Mononuclear cell (primary cell): ENCODE results near the gene MRPL45. TPM values are rescaled to one million over a fixed set of nuclear protein-coding genes. Genes with fewer than 3 reads are reported as not detected.
A peak's percentile ranks its signal among the peaks of the same experiment; 100 is the strongest.
"Not testable (repeated sequence)": the region's sequence is repeated elsewhere in the genome, so short reads cannot be mapped to it uniquely, and the experiment has no call there.

ENCODE experiments used
- H3K27me3 ChIP-seq: 2 replicates; pipeline ENCODE4 v1.6.0; 2011; ENCODE audit warnings: low read length, control low read depth; ENCODE audit not compliant: insufficient read depth
- H3K4me1 ChIP-seq: 2 replicates; pipeline ENCODE4 v1.5.1; 2011; ENCODE audit warnings: mild to moderate bottlenecking, low read length, control low read depth; ENCODE audit not compliant: insufficient read depth
- H3K4me3 ChIP-seq: 2 replicates; pipeline ENCODE4 v1.5.1; 2011; ENCODE audit warnings: mild to moderate bottlenecking, low read length, moderate library complexity
- H3K9me3 ChIP-seq: 2 replicates; pipeline ENCODE4 v1.5.1; 2011; ENCODE audit warnings: low read depth, mild to moderate bottlenecking, control low read depth, low read length
- total RNA-seq: library from RNA; depleted of rRNA; stranded (reverse); fragments of >200 nt; gene quantifications from one replicate; pipeline ENCODE4 v1.2.3, GENCODE V29; 2012

The MRPL45 gene
- total RNA-seq = 17.2 TPM

DNA sequence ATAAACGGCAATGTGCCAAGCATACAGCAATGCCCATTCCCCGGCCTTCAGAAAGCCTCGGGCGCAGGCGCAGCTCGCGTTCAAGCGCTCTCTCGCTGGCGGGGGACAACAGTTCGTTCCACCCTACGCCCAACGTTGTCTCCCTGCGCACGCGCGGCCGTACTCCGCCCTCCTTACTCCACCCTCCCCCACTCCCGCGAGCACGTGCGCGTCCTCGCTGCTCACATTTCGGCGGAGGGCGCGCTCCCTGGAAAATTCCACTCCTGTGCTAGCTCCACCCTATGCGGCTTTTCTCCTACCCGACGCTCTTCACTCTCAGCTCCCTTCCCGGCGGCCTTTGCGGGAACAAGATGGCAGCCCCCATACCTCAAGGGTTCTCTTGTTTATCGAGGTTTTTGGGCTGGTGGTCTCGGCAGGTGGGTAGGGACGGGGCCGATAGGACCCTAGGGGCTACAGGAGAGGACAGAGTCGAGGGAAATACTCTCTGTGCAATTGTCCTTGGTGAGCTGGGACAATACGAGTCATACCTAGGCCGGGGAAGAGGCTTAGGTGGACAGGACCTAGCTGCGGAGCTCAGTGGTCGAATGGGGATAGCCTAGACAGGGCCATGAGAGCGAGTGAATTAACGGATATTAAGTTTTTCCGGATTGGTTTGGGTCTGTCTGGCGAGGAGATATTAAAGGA lies at the start of gene MRPL45:
TSS of gene MRPL45 (plus strand) at position 335 of the 684 bp plus-strand sequence. CDS start at position 351, 16 bp downstream.
- H3K4me1 ChIP-seq, H3K27me3 ChIP-seq, H3K9me3 ChIP-seq: not testable (repeated sequence)
- peak within 1 kb of the TSS; percentile 50 for H3K4me3 ChIP-seq

DNA sequence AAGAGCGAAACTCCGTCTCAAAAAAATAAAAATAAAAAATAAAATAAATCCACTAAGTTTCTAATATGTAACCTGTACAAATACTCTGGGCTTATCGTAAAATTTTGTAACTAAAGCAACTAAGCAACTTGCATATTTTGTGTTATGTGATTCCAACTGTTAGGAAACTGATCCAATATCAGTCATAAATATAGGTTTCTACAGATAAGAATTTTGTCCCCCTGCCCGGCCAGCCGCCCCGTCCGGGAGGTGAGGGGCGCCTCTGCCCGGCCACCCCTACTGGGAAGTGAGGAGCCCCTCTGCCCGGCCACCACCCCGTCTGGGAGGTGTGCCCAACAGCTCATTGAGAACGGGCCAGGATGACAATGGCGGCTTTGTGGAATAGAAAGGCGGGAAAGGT lies 43.8 kb upstream of the MRPL45 start:
- H3K4me3 ChIP-seq = not testable (repeated sequence)

DNA sequence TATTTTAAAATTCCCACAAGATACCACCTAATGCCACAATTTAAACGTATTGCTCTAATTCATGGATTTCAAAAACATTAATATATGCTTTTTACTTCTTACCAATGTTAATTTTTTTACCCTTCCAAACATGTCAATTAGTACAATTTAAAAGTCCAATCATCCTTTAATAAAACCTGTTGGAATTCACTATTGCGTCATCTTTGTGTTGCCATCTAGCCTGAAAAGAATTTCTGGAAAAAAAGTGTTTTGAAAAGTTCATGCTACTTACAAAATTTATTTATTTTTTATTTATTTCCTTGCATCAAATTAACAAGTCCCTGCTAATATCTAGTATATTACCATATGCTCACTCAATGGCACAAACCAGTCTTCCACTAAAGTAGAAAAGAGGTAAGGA lies 42.6 kb upstream of the MRPL45 start:
- H3K27me3 ChIP-seq, H3K4me1 ChIP-seq, H3K4me3 ChIP-seq, H3K9me3 ChIP-seq: not testable (repeated sequence)

More for the DNA sequence above, 43.8 kb upstream of the MRPL45 start:
- not testable (repeated sequence) for H3K4me1 ChIP-seq, H3K9me3 ChIP-seq, H3K27me3 ChIP-seq

DNA sequence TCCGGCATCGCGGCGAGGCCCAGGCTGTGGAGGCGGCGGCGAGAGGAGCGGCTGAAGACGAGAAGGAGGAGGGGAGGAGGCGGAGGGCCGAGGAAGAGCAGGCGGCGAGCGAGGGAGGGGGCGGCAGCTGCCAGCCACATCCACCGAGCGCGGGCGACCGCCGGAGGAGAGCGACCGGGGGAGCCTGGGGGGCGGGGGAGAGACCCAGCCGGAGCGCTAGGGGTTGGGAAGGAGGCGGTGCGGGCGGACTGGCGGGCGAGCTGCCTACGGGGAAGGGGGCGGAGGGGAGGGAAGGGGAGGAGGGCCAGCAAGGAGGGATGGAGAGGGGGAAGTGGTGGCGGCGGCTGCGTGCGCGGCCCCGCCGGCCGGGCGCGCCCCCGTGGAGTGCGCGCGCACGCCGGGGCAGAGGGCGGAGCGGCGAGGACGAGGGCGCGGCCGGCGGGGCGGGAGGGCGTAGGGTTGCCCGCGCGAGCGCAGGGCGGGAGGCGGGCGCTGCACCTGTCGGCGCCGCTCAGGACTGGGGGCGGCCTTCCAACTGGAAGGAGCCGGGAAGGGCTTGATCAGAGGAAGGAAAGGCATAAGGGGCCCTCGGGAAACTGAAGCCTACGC lies 39.9 kb upstream of the MRPL45 start:
- not testable (repeated sequence) for H3K9me3 ChIP-seq, H3K4me1 ChIP-seq, H3K27me3 ChIP-seq
- peak overlapping the region; percentile 32 for H3K4me3 ChIP-seq

DNA sequence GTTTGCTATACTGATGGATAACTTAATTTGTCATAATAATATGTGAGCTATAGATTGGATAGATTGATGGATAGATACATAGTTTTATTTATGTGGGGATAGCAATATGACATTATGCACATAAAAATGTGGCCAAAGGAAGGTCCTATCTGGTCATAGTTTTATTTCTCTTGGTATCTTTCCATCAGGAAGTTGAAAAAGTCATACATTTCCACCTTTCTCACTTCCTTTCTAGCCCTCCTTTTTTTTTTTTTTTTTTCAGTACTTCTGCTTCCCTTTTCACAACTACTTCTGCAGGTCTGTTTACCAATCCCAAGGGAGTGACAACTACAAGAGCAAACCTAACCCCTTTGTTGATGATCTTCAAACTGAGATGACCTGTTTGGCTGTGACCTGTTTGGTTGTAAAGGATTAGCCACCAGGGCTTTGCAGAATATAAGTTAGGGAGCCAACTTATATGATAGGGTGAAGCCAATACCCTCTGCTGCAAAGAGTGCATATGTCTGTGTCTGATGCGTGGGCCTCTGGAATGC lies 30.9 kb upstream of the MRPL45 start:
- H3K27me3 ChIP-seq, H3K9me3 ChIP-seq, H3K4me3 ChIP-seq, H3K4me1 ChIP-seq: not testable (repeated sequence)

DNA sequence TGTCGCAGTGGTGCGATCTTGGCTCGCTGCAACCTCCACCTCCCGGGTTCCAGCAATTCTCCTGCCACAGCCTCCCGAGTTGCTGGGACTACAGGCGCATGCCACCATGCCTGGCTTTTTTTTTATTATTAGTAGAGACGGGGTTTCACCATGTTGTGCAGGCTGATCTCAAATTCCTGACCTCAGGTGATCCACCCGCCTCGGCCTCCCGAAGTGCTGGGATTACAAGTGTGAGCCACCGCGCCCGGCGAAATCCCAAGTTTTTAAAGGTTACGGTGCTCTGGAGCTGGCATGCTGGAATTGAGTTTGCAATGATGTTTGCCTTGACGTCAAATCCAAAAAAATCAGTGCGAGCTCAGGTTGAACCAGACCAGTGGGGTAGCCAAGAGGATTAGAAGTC lies 30.4 kb upstream of the MRPL45 start:
- not testable (repeated sequence) for H3K4me1 ChIP-seq, H3K27me3 ChIP-seq, H3K4me3 ChIP-seq, H3K9me3 ChIP-seq

DNA sequence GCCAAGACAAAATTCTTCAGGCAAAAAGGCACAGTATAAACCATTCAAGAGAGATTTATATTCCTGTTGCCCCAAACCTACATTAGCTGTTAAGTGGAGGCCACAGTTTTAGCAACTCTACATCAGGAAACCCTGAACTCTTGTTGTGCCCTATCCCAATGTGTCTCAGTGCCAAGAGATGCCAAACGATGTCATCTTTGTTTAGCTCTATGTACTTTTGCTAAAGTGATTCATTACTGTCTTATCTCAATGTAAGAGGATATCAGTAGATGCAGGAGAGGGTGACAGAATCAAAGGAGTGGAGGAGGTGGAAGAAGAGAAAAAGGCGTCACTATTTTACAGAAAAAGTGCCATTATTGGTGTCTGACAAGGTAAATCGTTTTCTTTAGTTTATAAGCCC lies 28.8 kb upstream of the MRPL45 start:
- not testable (repeated sequence) for H3K9me3 ChIP-seq, H3K27me3 ChIP-seq, H3K4me1 ChIP-seq, H3K4me3 ChIP-seq

DNA sequence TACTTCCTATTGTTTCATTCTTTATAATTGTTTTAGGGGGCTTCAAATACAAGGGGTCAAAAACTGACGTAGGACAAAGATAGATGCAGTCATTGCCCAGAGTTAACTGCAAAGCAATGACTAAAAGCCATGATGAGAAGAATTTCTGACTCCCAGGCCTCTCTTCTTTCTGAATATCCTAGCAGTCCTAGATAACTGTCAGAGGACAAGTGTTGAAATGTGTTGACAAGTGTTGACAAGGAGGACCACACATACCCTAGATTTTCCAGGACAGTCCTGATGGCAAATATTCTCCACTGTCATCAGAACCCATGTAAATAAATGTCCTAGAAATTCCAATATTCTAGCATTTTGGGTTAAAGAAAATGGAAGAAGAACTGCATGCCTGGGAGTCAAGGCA lies 27.9 kb upstream of the MRPL45 start:
- H3K27me3 ChIP-seq, H3K9me3 ChIP-seq, H3K4me3 ChIP-seq, H3K4me1 ChIP-seq: not testable (repeated sequence)

DNA sequence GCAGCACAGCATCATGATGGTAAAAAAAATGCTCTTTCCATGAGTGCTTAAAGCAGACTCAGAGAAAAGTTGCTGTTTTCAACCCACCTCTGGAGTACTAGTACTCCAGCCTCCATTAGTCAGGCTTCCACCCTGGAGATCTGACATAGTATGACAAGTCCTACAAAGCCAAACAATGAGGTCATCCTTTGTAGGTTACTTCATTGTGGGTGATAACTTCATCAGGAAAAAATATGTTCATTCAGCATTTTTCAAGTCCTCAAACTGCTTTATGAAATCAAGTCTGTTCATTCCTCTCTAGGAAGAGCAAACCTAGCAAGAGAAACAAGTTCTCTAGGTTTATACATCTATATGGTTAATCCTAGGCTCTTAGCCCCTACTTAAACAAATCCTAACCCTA lies 27.4 kb upstream of the MRPL45 start:
- not testable (repeated sequence) for H3K27me3 ChIP-seq, H3K9me3 ChIP-seq, H3K4me1 ChIP-seq, H3K4me3 ChIP-seq

DNA sequence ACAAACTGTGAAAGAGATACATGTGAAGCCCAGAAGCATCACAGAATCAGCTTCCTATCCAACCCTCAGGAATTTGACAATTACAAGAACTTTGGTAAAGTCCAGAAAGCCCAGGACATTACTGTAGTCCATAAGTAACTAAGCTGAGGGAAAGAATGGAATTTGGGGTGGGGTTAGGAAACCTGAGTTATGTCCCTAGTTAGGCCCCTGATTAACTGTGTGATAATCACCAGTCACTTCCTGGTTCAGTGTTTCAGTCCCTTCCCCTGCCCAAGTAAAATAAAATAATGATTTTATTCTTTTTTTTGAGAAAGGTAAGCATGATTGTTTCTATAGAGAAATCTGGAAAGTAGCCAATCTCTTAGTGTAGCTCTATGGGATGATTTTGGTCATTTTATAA lies 11.0 kb upstream of the MRPL45 start:
- not testable (repeated sequence) for H3K27me3 ChIP-seq, H3K9me3 ChIP-seq, H3K4me3 ChIP-seq, H3K4me1 ChIP-seq

DNA sequence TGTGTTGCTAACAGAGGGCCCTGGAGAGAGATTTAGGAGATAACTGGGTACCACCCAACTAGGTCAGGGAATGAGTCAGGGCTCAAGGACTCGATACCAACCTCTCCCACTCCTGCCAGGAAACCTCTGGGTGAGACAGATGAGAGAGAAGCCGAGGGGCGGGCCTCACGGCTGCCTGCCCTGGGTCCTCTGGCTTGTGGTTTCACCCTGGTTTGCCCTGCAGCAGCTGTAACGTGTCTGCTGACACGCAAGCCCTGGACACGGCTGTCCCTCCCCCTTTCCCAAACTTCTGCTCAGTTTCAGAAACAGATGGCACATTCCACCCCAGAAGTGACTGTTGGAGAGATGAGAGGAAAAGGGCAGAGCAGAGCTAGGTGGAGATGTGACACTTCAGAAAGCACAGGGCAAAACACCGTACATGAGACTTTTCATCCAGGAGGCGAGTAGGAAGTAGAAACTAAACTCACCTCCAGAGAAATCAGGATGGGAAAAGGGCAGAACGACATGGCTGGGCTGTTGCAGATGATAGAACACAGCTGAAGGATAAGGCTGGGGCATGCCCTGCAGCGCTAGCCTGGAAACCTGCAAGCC lies 10.4 kb upstream of the MRPL45 start:
- H3K4me3 ChIP-seq, H3K4me1 ChIP-seq, H3K27me3 ChIP-seq, H3K9me3 ChIP-seq: not testable (repeated sequence)

DNA sequence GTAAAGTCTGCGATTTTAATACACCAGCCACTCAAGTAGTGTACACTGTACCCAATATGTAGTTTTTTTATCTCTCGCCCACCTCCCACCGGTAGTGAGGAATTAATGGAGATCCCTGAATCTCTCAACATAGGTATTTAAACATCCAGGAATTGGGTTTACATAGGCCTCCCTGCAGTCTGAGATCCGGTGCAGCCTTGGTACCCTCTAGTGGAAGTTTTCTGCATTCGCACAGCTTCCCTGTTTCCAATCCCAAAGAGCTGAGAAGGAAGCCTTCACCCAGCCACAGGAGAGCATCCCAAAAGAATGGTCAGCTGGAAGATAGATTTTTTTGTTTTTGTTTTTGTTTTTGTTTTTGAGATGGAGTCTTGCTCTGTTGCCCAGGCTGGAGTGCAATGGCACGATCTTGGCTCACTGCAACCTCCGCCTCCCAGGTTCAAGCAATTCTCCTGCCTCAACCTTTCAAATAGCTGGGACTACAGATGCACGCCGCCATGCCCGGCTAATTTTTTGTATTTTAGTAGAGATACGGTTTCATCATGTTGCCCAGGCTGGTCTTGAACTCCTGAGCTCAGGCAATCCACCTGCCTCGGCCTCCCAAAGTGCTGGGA lies 8.6 kb upstream of the MRPL45 start:
- not testable (repeated sequence) for H3K4me3 ChIP-seq, H3K9me3 ChIP-seq, H3K4me1 ChIP-seq, H3K27me3 ChIP-seq

DNA sequence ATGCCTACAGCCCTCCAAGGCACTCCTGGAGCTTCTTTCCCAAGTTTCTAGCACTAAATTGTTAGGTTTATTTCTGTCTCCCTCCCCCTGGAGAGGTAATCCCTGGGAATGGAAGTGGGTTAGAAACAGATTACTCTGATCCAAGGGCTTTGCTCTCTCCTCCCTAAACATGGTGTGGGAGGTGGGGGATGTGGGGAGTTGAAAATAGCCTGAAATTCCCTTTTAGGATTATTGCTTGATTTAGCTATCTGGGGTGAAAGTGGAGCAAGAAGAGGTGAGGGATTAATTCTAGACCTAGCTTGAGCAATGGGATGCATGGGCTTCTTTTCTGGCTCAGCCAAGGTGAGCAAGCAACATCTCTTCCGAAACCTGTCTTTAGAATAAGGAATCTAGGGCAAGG lies 7.2 kb upstream of the MRPL45 start:
- H3K27me3 ChIP-seq, H3K9me3 ChIP-seq, H3K4me1 ChIP-seq, H3K4me3 ChIP-seq: not testable (repeated sequence)

DNA sequence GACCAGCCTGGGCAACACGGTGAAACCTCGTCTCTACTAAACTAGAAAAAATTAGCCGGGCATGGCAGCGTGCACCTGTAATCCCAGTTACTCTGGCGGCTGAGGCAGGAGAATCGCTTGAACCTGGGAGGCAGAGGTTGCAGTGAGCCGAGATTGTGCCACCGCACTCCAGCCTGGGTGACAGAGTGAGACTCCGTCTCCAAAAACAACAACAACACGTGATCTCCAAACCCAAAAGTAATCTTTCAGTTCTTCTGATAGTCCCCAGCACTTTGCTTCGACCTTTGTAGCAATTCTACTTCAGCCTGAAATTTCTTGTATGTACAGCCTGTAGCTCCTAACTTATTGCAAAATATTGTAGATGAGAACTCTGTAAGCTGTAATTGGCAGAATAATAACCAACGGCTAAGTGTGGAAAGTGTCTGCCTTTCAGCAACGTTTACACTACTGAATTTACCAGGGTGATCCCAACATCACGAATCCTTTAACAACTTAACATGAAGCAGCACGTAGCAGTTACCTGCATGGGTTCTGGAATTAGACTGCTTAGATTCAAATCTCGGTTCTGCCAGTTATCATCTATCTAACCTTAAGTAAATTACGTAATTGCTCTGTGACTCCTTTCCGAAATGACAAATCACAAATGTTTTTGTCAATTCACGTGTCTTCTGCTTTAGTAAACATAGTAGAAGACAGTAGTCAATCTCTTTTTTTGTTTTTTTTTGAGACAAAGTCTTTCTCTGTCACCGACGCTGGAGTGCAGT lies 1.2 kb upstream of the MRPL45 start:
- not testable (repeated sequence) for H3K4me1 ChIP-seq, H3K9me3 ChIP-seq, H3K27me3 ChIP-seq, H3K4me3 ChIP-seq

DNA sequence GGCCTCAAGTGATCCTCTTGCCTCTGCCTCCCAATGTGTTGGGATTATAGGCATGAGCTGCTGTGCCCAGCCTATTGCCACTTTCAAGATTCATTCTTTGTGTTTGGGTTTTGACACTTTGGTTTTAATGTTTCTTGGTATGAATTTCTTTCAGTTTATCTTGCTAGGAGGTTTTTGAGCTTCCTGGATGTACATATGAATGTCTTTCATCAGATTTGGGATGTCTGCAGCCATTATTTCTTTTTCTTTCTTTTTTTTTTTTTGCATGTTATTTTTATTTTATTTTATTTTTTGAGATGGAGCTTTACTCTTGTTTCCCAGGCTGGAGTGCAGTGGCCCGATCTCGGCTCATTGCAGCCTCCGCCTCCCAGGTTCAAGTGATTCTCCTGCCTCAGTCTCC lies 18.5 kb downstream of the MRPL45 start:
- H3K27me3 ChIP-seq = no peaks in the 10 kb centered on the region
- H3K4me3 ChIP-seq = no peak overlapping the region
- no peaks in the 10 kb centered on the region for H3K4me1 ChIP-seq
- no peaks in the 10 kb centered on the region for H3K9me3 ChIP-seq
